Measurements from ENCODE around the gene SIK3. TPM values are rescaled to one million over a fixed set of nuclear protein-coding genes. Genes with fewer than 3 reads are reported as not detected.
A peak's percentile ranks its signal among the peaks of the same experiment; 100 is the strongest.

The SIK3 gene
- total RNA-seq, 1 donor from 2014 or later, result 88.4 TPM

DNA sequence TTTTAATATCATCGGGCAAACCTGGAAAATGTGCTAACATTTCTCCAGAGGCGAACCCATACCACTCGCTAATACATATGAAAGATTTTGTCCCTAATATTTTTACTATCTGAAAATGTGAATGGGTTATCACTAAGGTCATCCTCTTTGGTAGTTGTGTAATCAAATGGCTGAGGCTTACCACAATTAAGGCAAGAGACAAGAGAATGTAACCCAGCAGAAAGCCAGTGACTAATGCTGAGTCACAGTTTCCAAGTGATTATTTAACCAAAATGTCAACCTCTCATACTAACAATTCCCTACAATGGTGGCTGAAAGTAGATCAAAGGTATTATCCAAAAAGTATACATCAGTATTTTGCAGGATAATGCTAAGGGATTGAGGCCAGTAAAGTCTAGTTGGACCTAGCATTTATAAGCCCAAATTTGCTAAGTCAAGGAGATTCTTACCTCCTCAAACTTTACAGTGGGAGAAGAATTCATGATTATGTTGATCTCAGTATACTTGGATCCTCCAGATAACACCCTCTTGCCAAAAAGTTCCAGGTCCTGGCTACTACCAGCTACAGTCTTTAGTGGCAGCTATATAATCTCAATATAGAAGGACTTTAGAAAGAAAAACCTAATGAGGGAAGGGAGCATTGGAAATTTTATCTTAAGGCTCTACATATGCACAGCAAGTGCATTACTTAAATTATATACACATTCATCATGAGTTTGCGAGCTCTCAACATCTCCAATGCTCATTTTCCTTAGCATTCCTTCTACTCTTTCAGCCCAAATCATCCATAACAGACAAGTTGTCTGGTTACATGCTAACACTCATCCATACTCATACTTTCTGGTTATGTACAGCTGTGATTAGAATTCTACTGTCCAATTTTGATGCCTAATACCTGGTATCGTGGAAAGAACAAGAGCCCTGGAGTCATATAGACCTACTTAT, 25.4 kb downstream of the SIK3 start:
- ATAC-seq (ENCODE audit: low read depth), result peak; percentile 48
- Mint-ChIP-seq H3K36me3 (ENCODE audit: low read depth) (peaks cover 9% of the 10 kb centered on the region), H3K9me3 (no peaks in the 10 kb centered on the region), H3K4me3 (no peak overlapping the region), H3K27ac (no peak overlapping the region), H3K4me1 (peaks cover 76% of the 10 kb centered on the region), H3K27me3 (no peaks in the 10 kb centered on the region)
- POLR2A ChIA-PET, result interaction anchor here (0.9 to 1.4 kb wide), 4 partner anchors 8 to 94 kb away, joined by 3 to 5 read pairs (median 3); no protein-coding TSS in a partner anchor
- intact Hi-C loops (cut with micrococcal nuclease), result loop anchor here (1.0 kb wide), 1 partner anchor 8 kb away; no protein-coding TSS in a partner anchor
- no peak for DNase-seq
- CTCF ChIA-PET, result no interaction called here
- TF ChIP-seq, protein P1, sequence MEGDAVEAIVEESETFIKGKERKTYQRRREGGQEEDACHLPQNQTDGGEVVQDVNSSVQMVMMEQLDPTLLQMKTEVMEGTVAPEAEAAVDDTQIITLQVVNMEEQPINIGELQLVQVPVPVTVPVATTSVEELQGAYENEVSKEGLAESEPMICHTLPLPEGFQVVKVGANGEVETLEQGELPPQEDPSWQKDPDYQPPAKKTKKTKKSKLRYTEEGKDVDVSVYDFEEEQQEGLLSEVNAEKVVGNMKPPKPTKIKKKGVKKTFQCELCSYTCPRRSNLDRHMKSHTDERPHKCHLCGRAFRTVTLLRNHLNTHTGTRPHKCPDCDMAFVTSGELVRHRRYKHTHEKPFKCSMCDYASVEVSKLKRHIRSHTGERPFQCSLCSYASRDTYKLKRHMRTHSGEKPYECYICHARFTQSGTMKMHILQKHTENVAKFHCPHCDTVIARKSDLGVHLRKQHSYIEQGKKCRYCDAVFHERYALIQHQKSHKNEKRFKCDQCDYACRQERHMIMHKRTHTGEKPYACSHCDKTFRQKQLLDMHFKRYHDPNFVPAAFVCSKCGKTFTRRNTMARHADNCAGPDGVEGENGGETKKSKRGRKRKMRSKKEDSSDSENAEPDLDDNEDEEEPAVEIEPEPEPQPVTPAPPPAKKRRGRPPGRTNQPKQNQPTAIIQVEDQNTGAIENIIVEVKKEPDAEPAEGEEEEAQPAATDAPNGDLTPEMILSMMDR (IDR thresholded peaks at IDR 0.05), result no peak

DNA sequence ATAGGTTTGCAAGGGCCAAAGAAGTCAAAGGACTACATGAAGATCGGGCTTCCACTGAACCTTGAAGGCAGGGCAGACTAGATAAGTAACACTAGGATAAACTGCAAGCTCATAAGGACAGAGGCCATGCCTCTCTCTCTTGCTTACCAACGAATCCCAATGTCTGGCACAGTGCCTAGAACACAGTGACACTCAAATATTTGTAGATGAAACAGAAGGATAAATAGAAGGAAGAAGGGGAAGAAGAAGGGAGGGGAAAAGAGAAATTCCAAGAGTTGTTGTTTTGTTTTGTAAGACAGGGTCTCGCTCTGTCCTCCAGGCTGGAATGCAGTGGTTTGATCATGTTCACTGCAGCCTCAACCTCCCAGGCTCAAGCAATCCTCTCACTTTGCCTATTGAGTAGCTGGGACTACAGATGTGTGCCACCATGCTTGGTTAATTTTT, 26.9 kb downstream of the SIK3 start:
- no peak for ATAC-seq (ENCODE audit: low read depth)
- TF ChIP-seq, protein P1 (IDR thresholded peaks at IDR 0.05), result no peak
- Mint-ChIP-seq H3K27me3 (no peaks in the 10 kb centered on the region), H3K9me3 (no peaks in the 10 kb centered on the region), H3K4me1 (peaks cover 73% of the 10 kb centered on the region), H3K36me3 (ENCODE audit: low read depth) (peaks cover 15% of the 10 kb centered on the region), H3K27ac (no peak overlapping the region), H3K4me3 (no peak overlapping the region)
- ChIA-PET CTCF (interaction anchor here (0.6 kb wide), 1 partner anchor 99 kb away, joined by 4 read pairs; no protein-coding TSS in a partner anchor), POLR2A (no interaction called here)
- intact Hi-C loops (cut with micrococcal nuclease), result no loop called here
- no peak for DNase-seq

DNA sequence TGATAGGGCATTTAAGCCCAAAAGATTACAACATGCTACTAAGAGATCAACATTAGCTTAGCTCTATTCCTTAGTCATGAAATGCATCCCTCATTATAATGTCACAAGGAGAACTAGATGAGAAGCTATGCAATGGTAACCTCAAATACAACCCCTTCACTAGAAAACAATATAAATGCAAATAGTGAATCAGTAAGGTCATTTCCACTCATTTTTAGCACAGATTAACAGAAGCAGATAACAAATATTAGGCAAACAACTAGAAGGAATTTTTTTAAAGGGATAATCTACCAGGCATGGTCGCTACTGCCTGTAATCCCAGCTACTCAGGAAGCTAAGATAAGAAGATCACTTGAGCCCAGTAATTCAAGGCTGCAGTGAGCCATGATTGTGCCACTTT, 28.2 kb downstream of the SIK3 start:
- no peaks in the 10 kb centered on the region for H3K9me3 Mint-ChIP-seq
- POLR2A ChIA-PET, result interaction anchor here (0.7 kb wide), 1 partner anchor 1780 kb away, joined by 4 read pairs; no protein-coding TSS in a partner anchor
- H3K27me3 Mint-ChIP-seq, result no peaks in the 10 kb centered on the region
- no peak overlapping the region for H3K4me3 Mint-ChIP-seq
- CTCF ChIA-PET, result interaction anchor here (0.6 kb wide), 1 partner anchor 162 kb away, joined by 3 read pairs; no protein-coding TSS in a partner anchor
- H3K4me1 Mint-ChIP-seq, result peaks cover 66% of the 10 kb centered on the region
- H3K27ac Mint-ChIP-seq, result peak overlapping the region; percentile 25
- TF ChIP-seq, protein P1 (IDR thresholded peaks at IDR 0.05), result no peak
- no peak for ATAC-seq (ENCODE audit: low read depth)
- DNase-seq, result no peak
- H3K36me3 Mint-ChIP-seq (ENCODE audit: low read depth), result peaks cover 15% of the 10 kb centered on the region
- intact Hi-C loops (cut with micrococcal nuclease), result no loop called here

DNA sequence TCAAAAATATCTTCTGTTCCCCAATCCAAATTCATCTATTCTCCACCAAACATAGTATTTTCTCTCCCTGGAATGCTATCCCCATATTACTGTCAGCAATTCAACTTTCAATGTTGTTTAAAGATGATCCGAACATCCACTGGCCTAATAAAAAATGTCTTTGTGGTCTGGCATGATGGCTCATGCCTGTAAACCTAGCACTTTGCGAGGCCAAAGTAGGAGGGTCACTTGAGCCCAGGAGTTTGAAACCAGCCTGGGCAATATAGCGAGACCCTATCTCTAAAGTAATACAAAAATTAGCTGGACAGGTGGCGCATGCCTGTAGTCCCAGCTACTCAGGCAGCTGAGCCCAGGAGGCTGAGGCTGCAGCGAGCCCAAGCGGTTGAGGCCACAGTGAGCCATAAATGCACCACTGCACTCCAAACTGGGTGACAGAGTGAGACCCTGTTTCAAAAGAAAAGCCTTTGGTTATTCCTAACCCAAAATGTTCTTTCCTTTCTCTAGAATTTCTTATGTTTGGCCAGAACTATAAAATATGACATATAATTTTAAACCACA, 29.8 kb downstream of the SIK3 start:
- CTCF ChIA-PET, result no interaction called here
- H3K9me3 Mint-ChIP-seq, result no peaks in the 10 kb centered on the region
- POLR2A ChIA-PET, result interaction anchor here (1.3 kb wide), 1 partner anchor 50 kb away, joined by 3 read pairs; no protein-coding TSS in a partner anchor
- H3K4me1 Mint-ChIP-seq, result peaks cover 68% of the 10 kb centered on the region
- intact Hi-C loops (cut with micrococcal nuclease), result no loop called here
- TF ChIP-seq, protein P1 (IDR thresholded peaks at IDR 0.05), result no peak
- ATAC-seq (ENCODE audit: low read depth), result no peak
- peaks cover 13% of the 10 kb centered on the region for H3K36me3 Mint-ChIP-seq (ENCODE audit: low read depth)
- H3K27ac Mint-ChIP-seq, result no peak overlapping the region
- no peaks in the 10 kb centered on the region for H3K27me3 Mint-ChIP-seq
- H3K4me3 Mint-ChIP-seq, result no peak overlapping the region
- no peak for DNase-seq

DNA sequence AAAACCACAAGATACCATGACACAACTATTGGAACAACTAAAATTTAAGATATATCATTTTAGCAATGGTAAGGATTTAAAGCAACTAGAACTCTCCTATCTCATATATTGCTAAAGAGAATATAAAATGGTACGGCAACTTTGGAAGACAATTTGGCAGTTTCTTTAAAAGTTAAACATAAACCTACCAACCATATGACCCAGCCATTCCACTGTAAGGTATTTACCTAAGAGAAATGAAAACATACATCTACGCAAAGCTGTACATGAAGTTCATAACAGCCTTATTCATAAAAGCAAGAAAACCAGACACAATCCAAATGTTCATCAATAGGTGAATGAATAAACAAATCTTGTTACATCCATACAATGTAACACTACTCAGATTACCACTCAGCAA, 31.3 kb downstream of the SIK3 start:
- Mint-ChIP-seq H3K9me3 (no peaks in the 10 kb centered on the region), H3K36me3 (ENCODE audit: low read depth) (peaks cover 13% of the 10 kb centered on the region), H3K4me3 (no peak overlapping the region), H3K4me1 (peaks cover 70% of the 10 kb centered on the region), H3K27me3 (no peaks in the 10 kb centered on the region), H3K27ac (no peak overlapping the region)
- CTCF ChIA-PET, result no interaction called here
- DNase-seq, result no peak
- intact Hi-C loops (cut with micrococcal nuclease), result no loop called here
- POLR2A ChIA-PET, result no interaction called here
- TF ChIP-seq, protein P1 (IDR thresholded peaks at IDR 0.05), result no peak
- no peak for ATAC-seq (ENCODE audit: low read depth)
